ENCODE measurements around the gene TMEM255B. TPM values are rescaled to one million over a fixed set of nuclear protein-coding genes. Genes with fewer than 3 reads are reported as not detected.

TMEM255B gene
- total RNA-seq, 1 donor from 2014 or later, result 1.7 TPM

- Mint-ChIP-seq H3K4me3 (no peak overlapping the region), H3K4me1 (peaks cover 16% of the 10 kb centered on the region), H3K27ac (no peak overlapping the region), H3K36me3 (no peaks in the 10 kb centered on the region), H3K27me3 (ENCODE audit: low read depth) (peaks cover 47% of the 10 kb centered on the region), H3K9me3 (no peaks in the 10 kb centered on the region)
- DNase-seq (ENCODE audit: low spot score in 2 of 2, unreplicated experiment in 2 of 2), result no peak
- no peak for TF ChIP-seq CTCF (IDR thresholded peaks at IDR 0.05; ENCODE audit: unreplicated experiment)
Observed at GRCh38 chr13:113762075-113762474, 3.0 kb downstream of the TMEM255B start.

- Mint-ChIP-seq H3K9me3 (no peaks in the 10 kb centered on the region), H3K27ac (no peak overlapping the region), H3K4me1 (peaks cover 16% of the 10 kb centered on the region), H3K4me3 (no peak overlapping the region), H3K27me3 (ENCODE audit: low read depth) (peaks cover 47% of the 10 kb centered on the region), H3K36me3 (no peaks in the 10 kb centered on the region)
- no peak for TF ChIP-seq CTCF (IDR thresholded peaks at IDR 0.05; ENCODE audit: unreplicated experiment)
- no peak for DNase-seq (ENCODE audit: low spot score in 2 of 2, unreplicated experiment in 2 of 2)
Observed at GRCh38 chr13:113762538-113762937, 3.5 kb downstream of the TMEM255B start.

GRCh38 chr13:113763254-113763653 is 4.2 kb downstream of the TMEM255B start:
- no peak for TF ChIP-seq CTCF (IDR thresholded peaks at IDR 0.05; ENCODE audit: unreplicated experiment)
- Mint-ChIP-seq H3K27ac (no peak overlapping the region), H3K4me3 (no peak overlapping the region), H3K36me3 (no peaks in the 10 kb centered on the region), H3K9me3 (no peaks in the 10 kb centered on the region), H3K27me3 (ENCODE audit: low read depth) (peaks cover 45% of the 10 kb centered on the region), H3K4me1 (peaks cover 16% of the 10 kb centered on the region)
- no peak for DNase-seq (ENCODE audit: low spot score in 2 of 2, unreplicated experiment in 2 of 2)

GRCh38 chr13:113763961-113764792 is 5.2 kb downstream of the TMEM255B start:
- no peak overlapping the region for H3K4me3 Mint-ChIP-seq
- no peak for TF ChIP-seq CTCF (IDR thresholded peaks at IDR 0.05; ENCODE audit: unreplicated experiment)
- H3K27me3 Mint-ChIP-seq (ENCODE audit: low read depth), result peaks cover 41% of the 10 kb centered on the region
- no peaks in the 10 kb centered on the region for H3K9me3 Mint-ChIP-seq
- peaks cover 13% of the 10 kb centered on the region for H3K4me1 Mint-ChIP-seq
- DNase-seq (ENCODE audit: low spot score in 2 of 2, unreplicated experiment in 2 of 2), result no peak
- no peak overlapping the region for H3K27ac Mint-ChIP-seq
- no peaks in the 10 kb centered on the region for H3K36me3 Mint-ChIP-seq

- no peak for DNase-seq (ENCODE audit: low spot score in 2 of 2, unreplicated experiment in 2 of 2)
- H3K36me3 Mint-ChIP-seq, result no peaks in the 10 kb centered on the region
- H3K27me3 Mint-ChIP-seq (ENCODE audit: low read depth), result peaks cover 33% of the 10 kb centered on the region
- no peak overlapping the region for H3K27ac Mint-ChIP-seq
- no peak for TF ChIP-seq CTCF (IDR thresholded peaks at IDR 0.05; ENCODE audit: unreplicated experiment)
- no peak overlapping the region for H3K4me3 Mint-ChIP-seq
- peaks cover 5% of the 10 kb centered on the region for H3K4me1 Mint-ChIP-seq
- no peaks in the 10 kb centered on the region for H3K9me3 Mint-ChIP-seq
Observed at GRCh38 chr13:113764793-113765563, 6.0 kb downstream of the TMEM255B start.

Data from mesothelial cell of epicardium (in vitro differentiated cells).